Endothelial cell of umbilical vein (primary cell): ENCODE measurements around the gene PPFIA1. TPM values are rescaled to one million over a fixed set of nuclear protein-coding genes. Genes with fewer than 3 reads are reported as not detected.

ENCODE experiments used
- BruUV-seq: library from RNA; stranded (reverse); fragments of 400-500 nt; replicated peaks from 2 replicates; lab custom pipeline; 2021; lab: Mats Ljungman, UMichigan
- CTCF ChIA-PET: fragments of 300-600, 350-600 bp; sonication (Branson Sonifier 250); formaldehyde crosslinking; loops from one replicate; lab custom pipeline; 2021; ENCODE audit warnings: antibody characterized with exemption, inconsistent platforms; lab: Charles Lee
- POLR2A ChIA-PET: fragments of 300-600, 350-600 bp; sonication (Branson Sonifier 250); formaldehyde crosslinking; loops from one replicate; lab custom pipeline; 2021; ENCODE audit warnings: antibody characterized with exemption, inconsistent platforms; lab: Charles Lee
- DNase-seq: peaks from one replicate; pipeline ENCODE4 v3.0.0-alpha.2; 2011; ENCODE audit warnings: low read depth, low spot score
- FAIRE-seq: peaks from 2 replicates; lab custom pipeline; 2011; peaks lifted over from hg19 to GRCh38; lab: Jason Lieb, UNC
- H2AFZ ChIP-seq: 2 replicates; pipeline ENCODE4 v1.6.0; 2012; ENCODE audit warnings: low read depth, low read length, control low read depth, inconsistent platforms
- H3K27ac ChIP-seq: 2 replicates; pipeline ENCODE4 v1.5.1; 2011; ENCODE audit warnings: low read depth, mild to moderate bottlenecking, control low read depth, low read length, moderate library complexity; ENCODE audit not compliant: insufficient read depth
- H3K27me3 ChIP-seq, 2 experiments: 2 replicates each; pipeline versions ENCODE4 v1.6.0 to v1.6.1; 2011; ENCODE audit warnings: low read length in 2 of 2, mixed read lengths in 1 of 2; ENCODE audit not compliant: control insufficient read depth in 2 of 2, insufficient read depth in 2 of 2
- H3K36me3 ChIP-seq, 2 experiments: 2 replicates in 1 of 2; 3 replicates in 1 of 2; pipeline ENCODE4 v1.5.1; 2011; ENCODE audit warnings: low read length in 2 of 2, mild to moderate bottlenecking in 1 of 2, moderate library complexity in 1 of 2; ENCODE audit not compliant: control insufficient read depth in 2 of 2, insufficient read depth in 2 of 2; ENCODE audit errors: extremely low read depth in 1 of 2
- H3K4me1 ChIP-seq: 3 replicates; pipeline ENCODE4 v1.5.1; 2011; ENCODE audit warnings: mild to moderate bottlenecking, low read length; ENCODE audit not compliant: control insufficient read depth, insufficient read depth; ENCODE audit errors: extremely low read depth
- H3K4me2 ChIP-seq: 2 replicates; pipeline ENCODE4 v1.6.1; 2011; ENCODE audit warnings: low read length, control low read depth, mixed read lengths; ENCODE audit not compliant: insufficient read depth
- H3K4me3 ChIP-seq, 3 experiments: fragments of 200-600 bp in 1 of 3; sonication (generic), shearing (Covaris generic) in 1 of 3; replicated peaks in 1 of 3; 2 replicates each; pipeline ENCODE4 v1.5.1; 2011 to 2016; ENCODE audit warnings: control low read depth in 3 of 3, low read length in 3 of 3, mild to moderate bottlenecking in 2 of 3, inconsistent platforms in 1 of 3, low read depth in 1 of 3, moderate library complexity in 1 of 3; ENCODE audit not compliant: insufficient read depth in 1 of 3
- H3K79me2 ChIP-seq: 2 replicates; pipeline ENCODE4 v1.6.0; 2012; ENCODE audit warnings: low read length, inconsistent platforms; ENCODE audit not compliant: control insufficient read depth, insufficient read depth
- H3K9ac ChIP-seq: replicated peaks from 2 replicates; pipeline ENCODE3; 2011; ENCODE audit warnings: low read length, control low read depth; ENCODE audit not compliant: insufficient read depth; ENCODE audit errors: extremely low read depth
- H3K9me1 ChIP-seq: replicated peaks from 3 replicates; pipeline ENCODE4 v1.6.0; 2011; ENCODE audit warnings: mild to moderate bottlenecking, low read length; ENCODE audit not compliant: control insufficient read depth, insufficient read depth; ENCODE audit errors: extremely low read depth
- H3K9me3 ChIP-seq: replicated peaks from 2 replicates; pipeline ENCODE4 v1.5.1; 2012; ENCODE audit warnings: low read length, inconsistent platforms; ENCODE audit not compliant: control insufficient read depth, insufficient read depth
- H4K20me1 ChIP-seq: replicated peaks from 2 replicates; pipeline ENCODE3; 2011; ENCODE audit warnings: mild to moderate bottlenecking, low read length; ENCODE audit not compliant: control insufficient read depth, insufficient read depth; ENCODE audit errors: extremely low read depth
- EZH2 ChIP-seq: IDR thresholded peaks from 2 replicates; pipeline ENCODE4 v1.6.1; 2012; ENCODE audit warnings: borderline replicate concordance, low read depth, mild to moderate bottlenecking, moderate library complexity, low read length, inconsistent platforms; ENCODE audit not compliant: severe bottlenecking
- FOS ChIP-seq: IDR thresholded peaks from 2 replicates; pipeline ENCODE4 v1.6.1; 2011; ENCODE audit warnings: mild to moderate bottlenecking, low read length, moderate library complexity, borderline replicate concordance; ENCODE audit not compliant: insufficient read depth
- GATA2 ChIP-seq: IDR thresholded peaks from 2 replicates; pipeline ENCODE4 v1.7.0; 2011; ENCODE audit warnings: low read depth, mild to moderate bottlenecking, moderate library complexity, mixed read lengths, low read length; ENCODE audit not compliant: insufficient read length, insufficient read depth
- JUN ChIP-seq: IDR thresholded peaks from 2 replicates; pipeline ENCODE4 v1.6.1; 2011; ENCODE audit warnings: borderline replicate concordance, low read depth; ENCODE audit not compliant: insufficient read length, insufficient read depth
- MYC ChIP-seq: IDR thresholded peaks from one replicate; pipeline ENCODE4 v1.6.1; 2011; ENCODE audit warnings: mild to moderate bottlenecking, low read depth, low read length
- POLR2A ChIP-seq: IDR thresholded peaks from 2 replicates; pipeline ENCODE4 v1.6.1; 2012; ENCODE audit warnings: low read depth, mild to moderate bottlenecking, control low read depth, low read length
- POLR2AphosphoS5 ChIP-seq: IDR thresholded peaks from 2 replicates; pipeline ENCODE4 v1.6.1; 2012; ENCODE audit warnings: low read depth, mild to moderate bottlenecking, control low read depth, low read length, moderate library complexity; ENCODE audit not compliant: insufficient read depth
- dilution Hi-C: fragments of 300-500 bp; cut with MboI; formaldehyde crosslinking; loops from one replicate; pipeline ENCODE4 v1.15.0; 2019; ENCODE audit warnings: low sequenced_read_pairs; ENCODE audit not compliant: extremely low pct_ligation_motif_present
- intact Hi-C: fragments of 100-400 bp; cut with micrococcal nuclease; formaldehyde crosslinking; loops from one replicate; pipeline ENCODE4 v1.10.0; 2022
- polyA plus RNA-seq, 4 experiments: library from polyadenylated mRNA; depleted of rRNA in 3 of 4; stranded (reverse) in 3 of 4; unstranded in 1 of 4; fragments of >200 nt; gene quantifications; 2 replicates each; pipeline versions ENCODE4 v1.2.1 to v1.2.3, GENCODE V29; 2011 to 2012; ENCODE audit warnings: missing spikeins in 1 of 4
- total RNA-seq: library from RNA; stranded (reverse); gene quantifications from 2 replicates; pipeline ENCODE4 v1.2.3, GENCODE V29; 2021
- TF ChIP-seq, protein P1 (sequence below), 2 donors: IDR thresholded peaks; 1 replicate in 1 of 2; 2 replicates in 1 of 2; pipeline ENCODE4 v1.5.1; 2011; ENCODE audit warnings: low read length in 2 of 2, mild to moderate bottlenecking in 2 of 2, moderate library complexity in 2 of 2, control low read depth in 1 of 2, inconsistent platforms in 1 of 2, low read depth in 1 of 2; ENCODE audit not compliant: insufficient read depth in 1 of 2; ENCODE audit errors: extremely low read depth in 1 of 2
- TF ChIP-seq, protein P2 (sequence below): IDR thresholded peaks from 2 replicates; pipeline ENCODE4 v1.6.1; 2011; ENCODE audit not compliant: insufficient read depth, insufficient read length

PPFIA1 gene
- total and polyA plus RNA-seq, 2 donors (not counting 3 experiments of a cell fraction or from before 2014, with no cell fraction given) = 44.3 to 60.9 TPM

DNA sequence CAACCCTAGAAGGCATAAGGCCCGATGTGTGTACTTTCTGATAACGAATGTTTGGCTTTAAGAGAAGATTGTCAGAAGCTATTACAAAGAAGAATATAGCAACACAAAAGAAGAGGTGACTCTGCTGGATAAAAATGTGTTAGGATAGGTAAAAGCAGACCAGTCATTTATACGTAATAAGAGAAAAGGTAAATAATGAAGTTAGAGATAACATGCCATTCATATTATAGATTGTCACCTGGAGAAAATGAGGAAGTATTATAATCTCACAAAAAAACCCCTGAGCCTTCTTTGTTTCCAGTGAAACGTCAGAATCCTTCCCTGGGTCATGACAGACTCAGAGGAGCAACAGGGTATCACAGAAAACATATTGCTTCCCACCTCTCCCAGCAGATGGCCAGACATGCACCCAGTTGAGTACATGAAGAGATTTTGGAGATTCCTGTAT is 36.1 kb downstream of the PPFIA1 start:
- TF ChIP-seq EZH2 (no peak), POLR2A (no peak), MYC (no peak), FOS (no peak), JUN (no peak), POLR2AphosphoS5 (no peak), GATA2 (no peak)
- TF ChIP-seq, protein P1, sequence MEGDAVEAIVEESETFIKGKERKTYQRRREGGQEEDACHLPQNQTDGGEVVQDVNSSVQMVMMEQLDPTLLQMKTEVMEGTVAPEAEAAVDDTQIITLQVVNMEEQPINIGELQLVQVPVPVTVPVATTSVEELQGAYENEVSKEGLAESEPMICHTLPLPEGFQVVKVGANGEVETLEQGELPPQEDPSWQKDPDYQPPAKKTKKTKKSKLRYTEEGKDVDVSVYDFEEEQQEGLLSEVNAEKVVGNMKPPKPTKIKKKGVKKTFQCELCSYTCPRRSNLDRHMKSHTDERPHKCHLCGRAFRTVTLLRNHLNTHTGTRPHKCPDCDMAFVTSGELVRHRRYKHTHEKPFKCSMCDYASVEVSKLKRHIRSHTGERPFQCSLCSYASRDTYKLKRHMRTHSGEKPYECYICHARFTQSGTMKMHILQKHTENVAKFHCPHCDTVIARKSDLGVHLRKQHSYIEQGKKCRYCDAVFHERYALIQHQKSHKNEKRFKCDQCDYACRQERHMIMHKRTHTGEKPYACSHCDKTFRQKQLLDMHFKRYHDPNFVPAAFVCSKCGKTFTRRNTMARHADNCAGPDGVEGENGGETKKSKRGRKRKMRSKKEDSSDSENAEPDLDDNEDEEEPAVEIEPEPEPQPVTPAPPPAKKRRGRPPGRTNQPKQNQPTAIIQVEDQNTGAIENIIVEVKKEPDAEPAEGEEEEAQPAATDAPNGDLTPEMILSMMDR (IDR thresholded peaks at IDR 0.05; ENCODE audit: extremely low read depth in 1 of 2, insufficient read depth in 1 of 2, low read depth in 1 of 2, low read length in 2 of 2) = no peak
- TF ChIP-seq, protein P2, sequence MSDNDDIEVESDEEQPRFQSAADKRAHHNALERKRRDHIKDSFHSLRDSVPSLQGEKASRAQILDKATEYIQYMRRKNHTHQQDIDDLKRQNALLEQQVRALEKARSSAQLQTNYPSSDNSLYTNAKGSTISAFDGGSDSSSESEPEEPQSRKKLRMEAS = no peak
- ChIA-PET CTCF (no interaction called here), POLR2A (no interaction called here)
- H3K36me3 ChIP-seq = peaks cover 0 to 2% of the 10 kb centered on the region in 2 experiments
- BruUV-seq = no TSS peak
- peak; percentile 56 for DNase-seq
- peak overlapping the region; percentile 16 for H3K9ac ChIP-seq
- H3K9me3 ChIP-seq = no peaks in the 10 kb centered on the region
- H3K79me2 ChIP-seq = peaks cover 36% of the 10 kb centered on the region
- no peaks in the 10 kb centered on the region for H3K27me3 ChIP-seq
- H3K4me1 ChIP-seq = peaks cover 23% of the 10 kb centered on the region
- no peaks in the 10 kb centered on the region for H4K20me1 ChIP-seq
- intact Hi-C loops (loop anchor here (2.0 kb wide), 1 partner anchor 36 kb away; the partner anchor contains the start of gene PPFIA1), dilution Hi-C loops (no loop called here)
- H3K4me3 ChIP-seq = no peak overlapping the region
- H3K27ac ChIP-seq = peak overlapping the region; percentile 75
- peak; percentile 40 for FAIRE-seq
- peak overlapping the region; percentile 73 for H3K4me2 ChIP-seq
- H3K9me1 ChIP-seq = no peaks in the 10 kb centered on the region
- no peak overlapping the region for H2AFZ ChIP-seq
